Breast epithelium (tissue), 3 donors: ENCODE results near the gene DNAJB7.

ENCODE experiments used
- POLR2A ChIP-seq: fragments of 450-650 bp; IDR thresholded peaks from one replicate; pipeline ENCODE4 v1.6.1; 2016; ENCODE audit warnings: antibody characterized with exemption, mild to moderate bottlenecking, moderate library complexity
- POLR2AphosphoS5 ChIP-seq, 3 donors: sonication (generic); formaldehyde crosslinking; IDR thresholded peaks; one replicate each; pipeline ENCODE4 v1.6.1; 2017; ENCODE audit warnings: antibody characterized with exemption in 3 of 3
- TF ChIP-seq, protein P1 (sequence below), 3 donors: fragments of 450-650 bp; IDR thresholded peaks; one replicate each; pipeline ENCODE4 v1.5.1; 2016 to 2017; ENCODE audit warnings: antibody characterized with exemption in 3 of 3, mild to moderate bottlenecking in 3 of 3, moderate library complexity in 3 of 3

DNA sequence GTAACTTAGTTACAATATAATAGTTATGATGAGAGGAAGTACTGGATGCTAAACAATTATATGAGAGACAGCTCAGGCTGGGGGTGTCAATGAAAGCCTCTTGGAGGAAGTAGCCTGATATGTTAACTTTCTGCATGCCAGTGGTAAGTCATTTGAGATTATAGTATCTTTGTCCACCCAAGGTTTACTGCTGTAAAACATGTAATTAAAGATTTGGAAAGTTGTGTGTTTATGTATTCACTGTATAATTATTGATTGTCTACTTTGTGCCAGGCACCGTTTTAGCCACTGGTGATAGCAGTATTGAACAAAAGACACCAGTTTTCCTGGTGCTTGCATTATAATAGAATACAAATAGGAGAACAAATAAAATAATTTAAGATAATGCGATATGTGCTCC lies 624 bp upstream of the DNAJB7 start:
- TF ChIP-seq, protein P1, sequence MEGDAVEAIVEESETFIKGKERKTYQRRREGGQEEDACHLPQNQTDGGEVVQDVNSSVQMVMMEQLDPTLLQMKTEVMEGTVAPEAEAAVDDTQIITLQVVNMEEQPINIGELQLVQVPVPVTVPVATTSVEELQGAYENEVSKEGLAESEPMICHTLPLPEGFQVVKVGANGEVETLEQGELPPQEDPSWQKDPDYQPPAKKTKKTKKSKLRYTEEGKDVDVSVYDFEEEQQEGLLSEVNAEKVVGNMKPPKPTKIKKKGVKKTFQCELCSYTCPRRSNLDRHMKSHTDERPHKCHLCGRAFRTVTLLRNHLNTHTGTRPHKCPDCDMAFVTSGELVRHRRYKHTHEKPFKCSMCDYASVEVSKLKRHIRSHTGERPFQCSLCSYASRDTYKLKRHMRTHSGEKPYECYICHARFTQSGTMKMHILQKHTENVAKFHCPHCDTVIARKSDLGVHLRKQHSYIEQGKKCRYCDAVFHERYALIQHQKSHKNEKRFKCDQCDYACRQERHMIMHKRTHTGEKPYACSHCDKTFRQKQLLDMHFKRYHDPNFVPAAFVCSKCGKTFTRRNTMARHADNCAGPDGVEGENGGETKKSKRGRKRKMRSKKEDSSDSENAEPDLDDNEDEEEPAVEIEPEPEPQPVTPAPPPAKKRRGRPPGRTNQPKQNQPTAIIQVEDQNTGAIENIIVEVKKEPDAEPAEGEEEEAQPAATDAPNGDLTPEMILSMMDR (IDR thresholded peaks at IDR 0.05): no peak
- no peak for TF ChIP-seq POLR2A
- TF ChIP-seq POLR2AphosphoS5 (IDR thresholded peaks at IDR 0.05): no peak
